Measurements from ENCODE around the gene IFNLR1. TPM values are rescaled to one million over a fixed set of nuclear protein-coding genes. Genes with fewer than 3 reads are reported as not detected.

The IFNLR1 gene
- total RNA-seq, 1 experiment from 2014 or later = 6.1 TPM

GRCh38 chr1:24185076-24185475 lies 2.0 kb downstream of the IFNLR1 start:
- Histone ChIP-seq H3K4me3 (ENCODE audit: low read depth, low read length) (no peak overlapping the region), H3K27me3 (replicated peaks; ENCODE audit: control insufficient read depth, insufficient read depth, low read length) (no peaks in the 10 kb centered on the region), H3K4me1 (peaks cover 8% of the 10 kb centered on the region; the same call in 1 of the 2 replicates), H3K36me3 (ENCODE audit: control insufficient read depth, insufficient read depth, low read length) (no peaks in the 10 kb centered on the region), H3K9me3 (no peaks in the 10 kb centered on the region)
- POLR2A ChIA-PET = interaction anchor here (0.6 to 3.1 kb wide), 3 partner anchors 10 to 35 kb away, joined by 4 to 49 read pairs (median 7); no protein-coding TSS in a partner anchor
- DNase-seq = no peak
- Mint-ChIP-seq H3K27ac (ENCODE audit: unreplicated experiment) (no peak overlapping the region), H3K36me3 (ENCODE audit: insufficient read depth, unreplicated experiment) (peaks cover 10% of the 10 kb centered on the region), H3K9me3 (ENCODE audit: unreplicated experiment) (no peaks in the 10 kb centered on the region), H3K27me3 (ENCODE audit: insufficient read depth, unreplicated experiment) (no peaks in the 10 kb centered on the region), H3K4me1 (ENCODE audit: low read depth, unreplicated experiment) (peaks cover 7% of the 10 kb centered on the region), H3K4me3 (ENCODE audit: unreplicated experiment) (no peak overlapping the region)
- CTCF ChIA-PET = no interaction called here
- no peak for TF ChIP-seq CTCF (IDR thresholded peaks at IDR 0.05; ENCODE audit: insufficient read depth in 1 of 2, low read depth in 1 of 2, low read length in 1 of 2, severe bottlenecking in 1 of 2, unreplicated experiment in 1 of 2)
- no TSS peak for BruUV-seq (replicated peaks)
- intact Hi-C loops (cut with micrococcal nuclease; ENCODE audit: unreplicated experiment) = no loop called here

GRCh38 chr1:24182061-24182460 lies 5.0 kb downstream of the IFNLR1 start:
- no peaks in the 10 kb centered on the region for H3K9me3 Mint-ChIP-seq (ENCODE audit: unreplicated experiment)
- no peak overlapping the region for H3K4me3 Mint-ChIP-seq (ENCODE audit: unreplicated experiment)
- TF ChIP-seq CTCF (IDR thresholded peaks at IDR 0.05; ENCODE audit: insufficient read depth in 1 of 2, low read depth in 1 of 2, low read length in 1 of 2, severe bottlenecking in 1 of 2, unreplicated experiment in 1 of 2) = no peak
- Histone ChIP-seq H3K9me3 (no peaks in the 10 kb centered on the region), H3K4me3 (ENCODE audit: low read depth, low read length) (no peak overlapping the region), H3K27me3 (replicated peaks; ENCODE audit: control insufficient read depth, insufficient read depth, low read length) (no peaks in the 10 kb centered on the region), H3K4me1 (peaks cover 8% of the 10 kb centered on the region; the same call in 1 of the 2 replicates), H3K36me3 (ENCODE audit: control insufficient read depth, insufficient read depth, low read length) (no peaks in the 10 kb centered on the region; the same call in 1 of the 2 replicates)
- no peaks in the 10 kb centered on the region for H3K27me3 Mint-ChIP-seq (ENCODE audit: insufficient read depth, unreplicated experiment)
- H3K27ac Mint-ChIP-seq (ENCODE audit: unreplicated experiment) = no peak overlapping the region
- BruUV-seq (replicated peaks) = no TSS peak
- DNase-seq = no peak
- ChIA-PET POLR2A (interaction anchor here (1.1 kb wide), 1 partner anchor 32 kb away, joined by 10 read pairs; no protein-coding TSS in a partner anchor), CTCF (no interaction called here)
- H3K4me1 Mint-ChIP-seq (ENCODE audit: low read depth, unreplicated experiment) = peaks cover 7% of the 10 kb centered on the region
- intact Hi-C loops (cut with micrococcal nuclease; ENCODE audit: unreplicated experiment) = no loop called here
- peaks cover 10% of the 10 kb centered on the region for H3K36me3 Mint-ChIP-seq (ENCODE audit: insufficient read depth, unreplicated experiment)

GRCh38 chr1:24181619-24182018 lies 5.5 kb downstream of the IFNLR1 start:
- H3K36me3 ChIP-seq (ENCODE audit: control insufficient read depth, insufficient read depth, low read length) = no peaks in the 10 kb centered on the region; the same call in 1 of the 2 replicates
- DNase-seq = no peak
- Mint-ChIP-seq H3K36me3 (ENCODE audit: insufficient read depth, unreplicated experiment) (peaks cover 10% of the 10 kb centered on the region), H3K4me3 (ENCODE audit: unreplicated experiment) (no peak overlapping the region), H3K4me1 (ENCODE audit: low read depth, unreplicated experiment) (peaks cover 7% of the 10 kb centered on the region), H3K27me3 (ENCODE audit: insufficient read depth, unreplicated experiment) (no peaks in the 10 kb centered on the region), H3K27ac (ENCODE audit: unreplicated experiment) (no peak overlapping the region), H3K9me3 (ENCODE audit: unreplicated experiment) (no peaks in the 10 kb centered on the region)
- ChIA-PET CTCF (no interaction called here), POLR2A (interaction anchor here (1.1 kb wide), 1 partner anchor 31 kb away, joined by 10 read pairs; no protein-coding TSS in a partner anchor)
- H3K4me3 ChIP-seq (ENCODE audit: low read depth, low read length) = no peak overlapping the region
- H3K4me1 ChIP-seq = peaks cover 8% of the 10 kb centered on the region; the same call in 1 of the 2 replicates
- no TSS peak for BruUV-seq (replicated peaks)
- intact Hi-C loops (cut with micrococcal nuclease; ENCODE audit: unreplicated experiment) = no loop called here
- H3K9me3 ChIP-seq = no peaks in the 10 kb centered on the region
- H3K27me3 ChIP-seq (replicated peaks; ENCODE audit: control insufficient read depth, insufficient read depth, low read length) = no peaks in the 10 kb centered on the region
- no peak for TF ChIP-seq CTCF (IDR thresholded peaks at IDR 0.05; ENCODE audit: insufficient read depth in 1 of 2, low read depth in 1 of 2, low read length in 1 of 2, severe bottlenecking in 1 of 2, unreplicated experiment in 1 of 2)

All from Caco-2 (cell line).